ENCODE results near the gene HSBP1L1. TPM values are rescaled to one million over a fixed set of nuclear protein-coding genes. Genes with fewer than 3 reads are reported as not detected.

HSBP1L1 gene
- total RNA-seq, 1 donor from 2014 or later: 20.2 TPM

DNA sequence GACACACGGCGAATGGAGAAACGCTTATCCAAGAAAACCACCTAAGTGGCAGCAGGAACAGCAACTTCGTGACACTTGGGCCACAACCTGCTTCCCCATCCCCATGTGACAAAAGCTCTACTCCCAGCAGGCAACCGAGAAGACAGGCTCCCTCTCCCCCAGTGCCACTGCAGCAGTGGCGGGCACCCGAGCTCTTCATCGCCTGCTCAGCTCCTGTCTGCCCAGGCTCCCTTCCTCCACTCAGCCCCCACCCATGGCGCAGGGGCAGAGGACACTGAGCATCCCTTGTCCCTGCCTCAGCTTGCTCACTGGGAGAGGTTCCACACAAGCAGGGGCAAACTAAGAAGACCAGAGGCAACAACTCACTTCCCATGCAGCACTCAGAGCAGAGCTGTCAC is 35.9 kb upstream of the HSBP1L1 start:
- DNase-seq (ENCODE audit: low spot score) (peak; percentile 35), ATAC-seq (no peak)

DNA sequence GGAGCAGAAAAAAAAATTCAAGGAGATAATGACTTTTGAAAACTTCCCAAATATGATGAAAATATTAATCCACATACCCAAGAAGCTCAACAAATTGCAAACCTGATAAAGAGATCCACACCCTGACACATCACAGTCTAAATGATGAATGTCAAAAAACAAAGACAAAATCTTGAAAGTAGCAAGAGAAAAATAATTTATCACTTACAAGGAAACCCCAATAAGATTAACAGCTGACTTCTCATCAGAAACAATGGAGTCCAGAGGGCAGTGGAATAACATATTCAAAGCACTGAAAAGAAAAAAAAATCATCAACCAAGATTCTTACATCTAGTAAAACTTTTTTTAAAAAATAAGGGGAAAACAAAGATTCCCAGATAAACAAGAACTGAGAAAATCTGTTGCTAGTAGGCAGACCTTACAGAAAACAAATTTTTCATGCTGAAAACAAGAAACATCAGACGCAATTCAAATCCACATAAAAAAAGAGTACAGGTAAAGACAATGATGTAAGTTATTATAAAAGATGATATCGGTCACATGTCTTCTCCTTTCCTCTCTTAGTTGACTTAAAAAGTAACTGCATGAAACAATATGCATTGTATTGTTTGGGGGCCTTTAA is 34.3 kb upstream of the HSBP1L1 start:
- no peak for ATAC-seq
- no peak for DNase-seq (ENCODE audit: low spot score)

DNA sequence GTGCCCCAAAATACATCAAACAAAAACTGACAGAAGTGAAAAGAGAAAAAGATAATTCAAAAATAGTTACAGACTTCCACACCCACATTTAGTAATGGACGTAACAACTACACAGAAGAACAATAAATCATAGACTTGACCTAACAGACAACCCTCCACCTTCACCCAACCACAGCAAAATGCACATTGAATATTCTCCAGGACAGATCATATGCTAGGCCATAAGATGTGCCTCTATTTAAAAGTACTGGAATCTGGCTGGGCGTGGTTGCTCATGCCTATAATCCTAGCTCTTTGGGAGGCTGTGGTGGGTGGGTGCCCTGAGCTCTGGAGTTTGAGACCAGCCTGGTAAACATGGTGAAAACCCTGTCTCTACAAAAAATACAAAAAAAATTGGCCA is 33.0 kb upstream of the HSBP1L1 start:
- ATAC-seq (no peak), DNase-seq (ENCODE audit: low spot score) (no peak)

DNA sequence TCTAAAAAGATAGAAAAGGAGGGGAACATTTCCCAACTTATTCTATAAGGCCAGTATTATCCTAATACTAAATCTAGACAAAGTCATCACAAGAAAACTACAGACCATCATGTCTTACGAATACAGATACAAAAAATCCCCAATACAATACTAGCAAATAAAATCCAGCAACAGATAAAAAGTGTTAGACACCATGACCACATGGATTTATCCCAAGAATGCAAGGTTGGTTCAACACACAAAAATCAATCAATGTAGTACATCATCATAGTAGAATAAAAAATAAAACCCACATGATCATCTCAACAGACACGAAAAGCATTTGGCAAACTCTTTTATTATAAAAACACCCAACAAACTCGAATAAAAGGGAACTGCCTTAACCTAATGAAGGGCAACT is 31.5 kb upstream of the HSBP1L1 start:
- ATAC-seq: no peak
- no peak for DNase-seq (ENCODE audit: low spot score)

DNA sequence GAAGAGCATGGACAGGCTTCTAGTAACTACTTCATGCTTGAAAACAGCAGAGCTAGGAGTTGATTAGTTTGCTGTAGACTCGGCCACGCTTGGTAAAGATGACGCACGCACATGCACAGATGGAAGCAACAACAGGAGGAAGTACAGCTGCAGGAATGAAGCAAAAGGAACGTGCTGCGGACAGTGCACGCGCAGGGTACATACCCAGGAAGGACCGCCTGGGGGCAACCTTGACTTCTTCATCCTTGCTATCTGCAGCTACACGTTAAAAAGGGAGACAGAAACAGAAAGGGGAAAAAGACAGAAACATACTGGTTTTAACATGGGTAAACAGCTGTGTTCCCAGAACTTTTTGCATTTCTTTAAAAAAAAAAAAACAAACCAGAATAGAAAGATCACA is 30.7 kb upstream of the HSBP1L1 start:
- peak; percentile 56 for ATAC-seq
- peak; percentile 68 for DNase-seq (ENCODE audit: low spot score)

DNA sequence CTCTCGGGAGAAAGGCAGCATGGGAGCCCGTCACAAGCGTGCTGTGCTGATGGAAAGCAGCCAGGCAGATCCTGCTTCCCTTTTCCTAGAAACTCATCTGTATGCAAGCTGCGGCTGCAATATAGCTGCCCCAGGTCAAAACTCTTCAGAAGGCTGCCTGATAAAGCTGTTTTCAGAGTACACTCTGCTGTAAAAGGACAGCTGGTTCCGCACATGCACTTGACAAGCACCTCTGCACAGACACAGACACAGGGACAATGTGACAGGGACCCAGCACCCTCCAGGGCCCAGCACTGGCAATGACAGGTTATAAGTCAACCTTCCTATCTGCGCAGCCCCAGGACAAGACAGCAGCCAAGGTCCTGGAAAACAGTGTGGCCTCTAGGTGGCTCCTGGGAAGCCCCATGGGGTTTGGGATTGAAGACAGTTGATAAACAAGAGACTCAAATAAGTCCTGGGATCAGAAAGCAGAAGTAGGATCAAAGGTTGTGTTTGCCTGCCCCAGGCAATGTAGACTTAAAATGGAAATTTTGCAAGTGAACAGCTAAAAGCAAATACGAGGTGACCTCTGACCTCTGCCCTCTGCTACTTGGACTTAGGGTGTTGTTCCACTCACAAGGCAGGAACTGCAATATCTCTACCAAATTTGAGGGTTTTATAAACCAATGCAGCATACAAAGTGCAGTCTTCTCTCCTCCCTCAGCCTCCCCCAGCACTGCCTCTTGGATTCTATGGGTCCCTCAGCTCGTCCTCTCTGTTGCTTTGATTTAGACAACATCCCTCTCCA is 29.9 kb upstream of the HSBP1L1 start:
- DNase-seq (ENCODE audit: low spot score): peak; percentile 93
- peak; percentile 78 for ATAC-seq

DNA sequence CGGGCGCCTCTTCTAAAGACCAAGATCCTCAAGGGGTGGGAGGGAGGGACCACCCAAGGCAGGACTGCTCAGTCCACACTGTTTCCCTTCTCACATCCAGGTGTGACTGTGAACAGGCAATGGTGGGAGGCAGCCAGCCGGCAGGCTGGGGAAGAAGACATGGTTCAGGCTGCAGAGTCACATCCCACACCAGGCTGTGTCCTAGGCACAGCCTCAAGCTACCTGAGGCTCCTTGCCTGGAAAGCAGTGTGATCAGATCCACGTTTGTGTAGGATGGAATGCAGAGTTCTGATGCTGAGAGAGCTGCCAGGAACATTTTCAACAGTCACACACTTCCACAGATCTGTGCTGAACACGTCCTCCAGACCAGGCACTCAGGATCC is 29.4 kb upstream of the HSBP1L1 start:
- ATAC-seq (peak; percentile 4), DNase-seq (ENCODE audit: low spot score) (no peak)

DNA sequence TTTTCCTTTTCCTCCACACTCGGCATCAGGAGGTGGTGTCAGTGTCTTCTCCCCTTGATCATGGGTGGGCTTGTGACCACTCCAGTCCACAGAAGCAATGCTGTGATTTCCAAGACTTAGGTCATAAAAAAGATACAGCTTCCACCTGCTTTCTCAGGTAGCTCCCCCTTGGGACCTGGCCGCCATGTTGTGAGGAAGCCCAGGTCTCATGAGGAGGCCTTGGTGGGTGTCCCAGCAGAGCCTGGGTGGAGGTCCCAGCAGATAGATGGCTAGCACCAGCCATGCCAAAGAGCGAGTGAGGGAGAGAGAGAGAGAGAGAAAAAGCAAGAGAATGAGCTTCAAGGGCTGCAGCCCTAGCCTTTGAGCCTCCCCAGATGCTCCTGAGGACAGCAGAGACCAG is 28.9 kb upstream of the HSBP1L1 start:
- ATAC-seq (no peak), DNase-seq (ENCODE audit: low spot score) (peak; percentile 44)

DNA sequence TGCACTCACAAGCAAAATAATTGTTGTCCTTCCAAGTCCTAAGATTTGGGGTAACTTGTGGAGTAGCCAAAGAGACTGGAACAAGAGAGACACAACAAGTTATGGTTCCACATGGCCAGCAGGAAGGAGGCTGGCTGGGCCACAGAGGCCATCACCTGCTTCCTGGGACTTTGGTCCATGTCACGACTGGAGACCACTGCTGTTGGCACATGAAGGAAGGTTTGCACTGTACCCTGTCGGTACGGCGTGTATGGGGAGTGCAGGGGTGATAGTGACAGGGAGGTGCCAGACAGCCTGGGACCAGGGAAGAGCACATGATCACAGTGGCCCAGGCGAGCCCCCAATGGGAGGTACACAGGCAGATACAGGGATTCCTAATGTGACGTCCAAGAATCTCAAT is 28.5 kb upstream of the HSBP1L1 start:
- no peak for ATAC-seq
- peak; percentile 42 for DNase-seq (ENCODE audit: low spot score)

DNA sequence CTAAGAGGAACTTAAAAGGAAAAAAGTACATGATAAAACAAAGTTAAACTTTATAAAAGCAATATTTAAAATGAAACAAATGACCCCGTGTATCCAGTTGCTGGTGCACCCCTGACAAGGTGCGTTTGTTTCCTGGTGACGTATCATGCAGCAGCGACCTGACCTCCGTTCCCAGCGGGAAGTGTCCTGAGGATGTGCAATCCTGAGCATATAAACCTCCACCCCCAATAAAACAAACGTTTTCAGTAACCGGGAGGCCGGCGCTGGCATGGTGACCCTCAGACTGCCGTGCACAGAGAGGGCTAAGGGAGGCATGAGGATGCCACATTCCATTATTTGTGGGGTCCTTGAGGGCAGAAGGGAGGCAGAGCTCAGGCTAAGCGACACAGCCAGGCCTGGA is 27.8 kb upstream of the HSBP1L1 start:
- peak; percentile 90 for DNase-seq (ENCODE audit: low spot score)
- peak; percentile 41 for ATAC-seq

DNA sequence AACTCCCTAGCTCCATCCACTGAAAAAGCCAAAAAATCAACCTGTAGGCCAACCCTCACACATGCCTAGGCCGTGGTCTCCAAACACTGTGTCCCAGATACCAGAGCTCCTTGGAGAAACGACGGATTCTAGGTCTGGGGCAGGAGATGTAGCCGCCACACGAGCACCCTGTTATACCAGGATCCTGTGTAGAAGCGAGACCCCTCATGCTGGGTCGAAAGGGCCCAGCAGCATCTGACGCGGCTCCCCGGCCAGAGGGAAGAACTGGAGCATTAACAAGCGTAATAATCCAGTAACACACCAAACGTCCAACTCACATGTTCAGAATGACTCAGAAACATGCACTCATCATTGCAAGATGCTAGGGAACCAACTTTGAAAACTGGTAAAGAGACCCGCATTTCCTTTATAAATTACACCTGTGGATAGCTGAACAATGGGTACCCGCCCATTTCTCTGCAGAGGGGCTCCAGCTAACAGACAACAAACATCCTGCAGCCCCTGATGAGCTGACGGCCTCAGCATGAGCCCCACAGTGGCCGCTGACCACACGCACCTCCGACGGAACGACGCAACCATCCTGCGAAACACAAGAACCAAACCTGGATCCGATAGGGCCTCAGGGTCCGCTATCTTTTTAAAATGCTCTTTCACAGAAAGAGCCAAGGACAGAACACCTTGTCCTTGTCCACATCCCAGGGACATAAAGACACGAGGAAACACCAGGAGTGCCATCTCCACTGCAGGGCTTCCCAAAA is 27.2 kb upstream of the HSBP1L1 start:
- peak; percentile 42 for DNase-seq (ENCODE audit: low spot score)
- no peak for ATAC-seq

DNA sequence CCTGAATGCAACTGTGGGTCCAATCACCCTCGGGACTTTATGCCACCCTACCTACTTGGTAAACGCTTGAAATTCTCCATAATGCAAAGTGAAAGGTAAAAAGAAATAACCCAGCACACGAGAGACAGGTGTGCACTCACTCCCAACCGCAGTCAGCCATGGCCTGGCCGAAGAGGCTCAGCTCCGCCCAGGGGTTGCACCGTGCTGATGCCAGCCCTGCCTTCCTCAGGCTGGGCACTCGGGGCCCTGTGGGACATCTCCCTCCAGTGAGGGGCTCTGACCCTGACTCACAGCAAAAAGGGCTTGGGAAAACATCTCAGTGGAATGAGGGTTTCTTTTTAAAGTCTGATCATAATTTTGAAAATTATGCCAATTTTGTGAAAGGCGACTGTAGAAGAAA is 26.2 kb upstream of the HSBP1L1 start:
- no peak for ATAC-seq
- peak; percentile 49 for DNase-seq (ENCODE audit: low spot score)

DNA sequence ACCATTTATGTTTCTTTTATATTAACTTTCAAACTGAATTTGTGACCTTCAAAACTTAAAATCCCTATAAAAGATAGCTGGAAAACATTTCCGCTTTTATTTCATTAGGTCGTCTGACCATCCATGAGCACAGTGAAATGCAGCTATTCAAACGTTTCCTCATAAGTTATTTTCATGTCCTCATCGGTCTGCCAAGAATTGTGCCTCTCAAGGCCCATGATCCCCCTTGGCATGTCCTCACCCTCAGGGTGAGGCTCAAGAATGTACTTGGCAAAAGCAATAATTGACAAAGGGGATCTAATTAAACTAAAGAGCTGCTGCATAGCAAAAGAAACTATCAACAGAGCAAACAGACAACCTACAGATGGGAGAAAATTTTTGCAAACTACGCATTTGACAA is 25.3 kb upstream of the HSBP1L1 start:
- DNase-seq (ENCODE audit: low spot score) (peak; percentile 12), ATAC-seq (no peak)

DNA sequence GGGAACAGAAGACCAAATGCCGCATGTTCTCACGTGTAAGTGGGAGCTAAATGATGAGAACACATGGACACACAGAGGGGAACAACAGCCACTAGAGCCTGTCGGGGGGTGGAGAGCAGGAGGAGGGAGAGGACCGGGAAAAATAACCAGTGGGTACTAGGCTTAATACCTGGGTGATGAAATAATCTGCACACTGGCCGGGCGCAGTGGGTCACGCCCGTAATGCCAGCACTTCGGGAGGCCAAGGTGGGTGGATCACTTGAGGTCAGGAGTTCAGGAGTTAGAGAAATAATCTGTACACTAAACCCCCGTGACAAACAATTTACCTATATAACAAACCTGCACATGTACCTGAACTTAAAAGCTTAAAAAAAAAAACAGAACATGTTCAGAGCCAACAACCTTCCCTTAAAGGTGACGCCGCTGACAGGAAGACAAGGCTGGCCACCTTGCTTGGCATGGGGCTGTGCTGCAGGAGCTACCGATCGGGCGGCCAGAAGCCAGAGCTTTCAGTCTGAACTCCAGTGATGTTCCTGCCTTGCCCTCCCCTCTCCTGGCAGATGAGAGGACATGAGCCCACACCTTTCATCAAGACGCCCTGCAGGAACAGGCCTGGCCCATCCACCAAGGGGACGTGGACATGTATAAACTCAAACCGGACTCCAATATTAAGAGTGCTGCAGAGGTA is 24.2 kb upstream of the HSBP1L1 start:
- peak; percentile 88 for DNase-seq (ENCODE audit: low spot score)
- peak; percentile 44 for ATAC-seq

DNA sequence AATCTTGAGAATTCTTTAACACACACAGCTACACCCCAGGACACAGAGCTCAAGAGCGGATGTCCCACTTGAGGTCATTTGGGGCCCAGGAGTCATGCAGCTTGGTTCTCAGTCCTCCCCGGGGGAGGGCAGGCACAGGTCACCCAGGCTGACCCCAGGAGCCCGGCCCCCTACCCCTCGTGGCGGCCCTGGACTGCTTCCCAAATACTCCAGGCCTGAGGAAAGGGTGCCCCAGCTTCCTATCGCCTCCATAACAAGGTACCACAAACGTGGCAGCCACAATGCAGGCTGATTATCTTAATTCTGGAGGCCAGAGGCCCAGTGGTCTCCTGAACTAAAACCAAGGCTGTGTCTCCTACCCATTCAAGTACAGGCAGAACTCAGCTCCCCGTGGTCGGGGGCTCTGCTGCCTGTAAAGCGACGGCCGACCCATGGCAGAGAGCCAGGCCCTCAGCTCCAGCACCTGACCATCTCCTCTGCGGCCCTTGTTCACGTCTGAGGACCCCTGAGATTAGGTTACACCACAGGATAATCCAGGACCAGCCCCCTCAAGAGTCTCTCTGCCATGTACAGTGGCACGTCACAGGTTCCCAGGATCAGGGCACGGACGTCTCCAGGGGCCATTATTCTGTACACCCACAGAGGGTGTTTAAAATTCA is 23.5 kb upstream of the HSBP1L1 start:
- ATAC-seq (peak; percentile 0), DNase-seq (ENCODE audit: low spot score) (peak; percentile 46)

DNA sequence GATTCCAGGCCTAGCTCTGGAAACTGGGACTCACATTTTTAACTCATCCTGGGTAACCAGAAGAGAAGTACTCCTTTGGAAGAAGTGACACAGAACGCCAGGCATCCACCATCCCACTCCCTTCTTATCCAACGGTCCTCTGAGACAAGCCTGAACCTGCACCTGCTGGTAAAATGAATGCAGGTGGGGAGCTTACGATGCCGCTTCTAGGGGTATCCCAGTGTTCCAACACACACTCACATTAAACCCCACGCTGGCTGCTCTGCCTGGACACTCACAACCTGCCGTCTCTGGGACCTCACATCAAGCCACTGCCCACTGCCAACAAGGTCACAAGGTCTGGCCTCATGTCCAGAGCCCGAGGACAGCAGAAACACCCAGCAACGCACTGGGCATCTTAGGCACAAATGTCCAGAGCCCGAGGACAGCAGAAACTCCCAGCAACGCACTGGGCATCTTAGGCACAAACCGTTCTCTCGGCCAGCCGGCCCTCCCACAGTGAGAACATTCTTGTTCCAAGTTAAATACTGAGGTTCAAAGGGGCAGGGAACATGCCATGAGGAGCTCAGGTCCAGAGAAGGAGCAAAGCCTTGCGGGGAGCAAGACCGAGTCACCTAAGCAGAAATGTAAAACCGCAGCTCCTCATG is 22.8 kb upstream of the HSBP1L1 start:
- DNase-seq (ENCODE audit: low spot score) (peak; percentile 83), ATAC-seq (peak; percentile 47)

DNA sequence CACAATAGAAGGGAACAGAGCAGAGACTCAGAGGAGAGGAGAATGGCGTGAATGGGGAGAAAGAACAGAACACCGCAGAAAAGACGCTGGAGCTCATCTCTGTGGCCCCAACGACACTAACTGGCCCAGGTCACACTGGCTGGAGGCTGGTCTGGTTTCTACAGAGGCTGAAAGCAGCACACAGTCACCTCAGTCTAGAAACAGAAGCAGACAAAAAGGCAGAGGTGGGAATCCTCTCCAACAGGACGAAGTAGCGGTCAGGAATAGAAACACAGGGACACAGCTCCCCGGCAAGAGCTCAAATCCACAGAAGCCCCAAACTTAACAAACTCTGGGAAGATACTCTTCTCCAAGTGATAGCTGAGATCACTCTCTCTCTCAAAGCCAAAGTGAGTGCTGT is 22.2 kb upstream of the HSBP1L1 start:
- DNase-seq (ENCODE audit: low spot score): peak; percentile 44
- ATAC-seq: no peak

DNA sequence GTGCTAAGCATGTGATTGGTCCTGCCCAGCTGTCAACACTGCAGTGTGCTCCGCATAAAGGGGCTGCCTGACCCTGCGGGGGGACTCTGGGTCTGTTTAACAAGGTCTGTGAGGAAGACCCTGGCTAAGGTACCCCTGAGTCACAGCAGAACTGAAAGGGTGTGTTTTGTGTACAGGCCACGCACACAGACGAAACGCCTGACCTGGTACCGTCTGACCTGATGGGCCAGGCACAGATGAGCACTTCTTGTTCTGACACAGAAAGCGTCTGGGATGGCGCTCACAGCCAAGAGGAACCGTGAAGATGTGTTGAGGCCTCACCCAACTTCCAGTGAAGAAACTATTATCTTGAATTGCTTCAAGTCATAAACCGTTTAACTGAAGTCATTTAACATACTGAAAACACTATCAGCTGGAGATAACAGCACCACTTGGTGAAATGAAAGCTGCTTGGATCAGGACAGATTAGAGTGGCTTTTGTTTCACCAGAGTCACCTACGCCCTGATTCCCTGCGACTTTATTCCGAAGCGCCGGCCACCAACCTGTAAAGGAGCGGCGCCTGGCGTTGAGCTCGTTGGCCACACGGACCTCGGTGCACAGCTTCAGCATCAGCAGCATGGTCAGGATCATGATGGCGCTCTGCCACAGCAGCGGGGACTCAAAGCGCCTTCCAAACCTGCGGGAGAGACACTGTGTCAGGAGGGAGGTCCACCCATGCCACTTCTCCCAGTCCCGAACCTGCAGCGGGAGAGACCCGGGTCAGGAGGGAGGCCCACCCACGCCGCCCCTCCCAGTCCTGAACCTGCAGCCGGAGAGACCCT is 21.4 kb upstream of the HSBP1L1 start:
- ATAC-seq (peak; percentile 3), DNase-seq (ENCODE audit: low spot score) (peak; percentile 49)

DNA sequence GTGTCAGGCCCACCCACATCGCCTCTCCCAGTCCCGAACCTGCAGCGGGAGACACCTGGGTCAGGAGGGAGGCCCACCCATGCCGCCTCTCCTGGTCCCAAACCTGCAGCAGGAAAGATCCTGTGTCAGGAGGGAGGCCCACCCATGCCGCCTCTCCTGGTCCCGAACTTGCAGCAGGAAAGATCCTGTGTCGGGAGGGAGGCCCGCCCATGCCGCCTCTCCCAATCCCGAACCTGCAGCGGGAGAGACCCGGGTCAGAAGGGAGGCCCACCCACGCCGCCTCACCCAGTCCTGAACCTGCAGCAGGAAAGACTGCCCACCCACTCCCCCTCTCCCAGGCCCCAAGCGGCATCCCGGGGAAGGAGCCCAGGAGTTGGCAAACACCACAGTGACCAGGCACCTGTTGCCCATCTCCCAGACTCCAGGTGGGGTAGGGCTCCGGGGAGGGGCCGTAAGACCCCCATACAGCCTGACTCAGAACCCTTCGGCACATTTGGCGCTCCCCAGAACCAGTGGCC is 20.8 kb upstream of the HSBP1L1 start:
- DNase-seq (ENCODE audit: low spot score) (no peak), ATAC-seq (no peak)

Data from left lobe of liver (tissue), 2 donors.